Measurements from ENCODE around the gene ASB16. TPM values are rescaled to one million over a fixed set of nuclear protein-coding genes. Genes with fewer than 3 reads are reported as not detected.

Gene ASB16
- total and polyA plus RNA-seq, 2 donors (not counting 3 experiments of a cell fraction or from before 2014, with no cell fraction given): not detected

GRCh38 chr17:44209786-44210341 lies 39.4 kb downstream of the ASB16 start:
- Histone ChIP-seq H3K4me2 (ENCODE audit: insufficient read depth, low read length) (peak overlapping the region; percentile 34), H3K9me3 (replicated peaks; ENCODE audit: control insufficient read depth, insufficient read depth, low read length) (no peaks in the 10 kb centered on the region), H3K79me2 (ENCODE audit: control insufficient read depth, insufficient read depth, low read length) (no peaks in the 10 kb centered on the region), H3K4me3 (replicated peaks in 1 of 3; ENCODE audit: insufficient read depth in 1 of 3, low read depth in 1 of 3, low read length in 3 of 3) (no peak overlapping the region), H3K27ac (ENCODE audit: insufficient read depth, low read depth, low read length) (no peak overlapping the region), H3K36me3 (ENCODE audit: control insufficient read depth in 2 of 2, extremely low read depth in 1 of 2, insufficient read depth in 2 of 2, low read length in 2 of 2) (peaks cover 15 to 43% of the 10 kb centered on the region in 2 experiments), H3K27me3 (ENCODE audit: control insufficient read depth in 2 of 2, insufficient read depth in 2 of 2, low read length in 2 of 2) (no peaks in the 10 kb centered on the region), H2AFZ (ENCODE audit: low read depth, low read length) (no peak overlapping the region), H3K4me1 (ENCODE audit: control insufficient read depth, extremely low read depth, insufficient read depth, low read length) (peaks cover 5% of the 10 kb centered on the region), H4K20me1 (replicated peaks; ENCODE audit: control insufficient read depth, extremely low read depth, insufficient read depth, low read length) (no peaks in the 10 kb centered on the region), H3K9me1 (replicated peaks; ENCODE audit: control insufficient read depth, extremely low read depth, insufficient read depth, low read length) (no peaks in the 10 kb centered on the region), H3K9ac (replicated peaks; ENCODE audit: extremely low read depth, insufficient read depth, low read length) (no peak overlapping the region)
- TSS peak; percentile 2 for BruUV-seq (replicated peaks)
- no peak for DNase-seq (ENCODE audit: low read depth, low spot score)
- POLR2A ChIA-PET: no interaction called here
- CTCF ChIA-PET: interaction anchor here (1.0 to 4.5 kb wide), 23 partner anchors 8 to 314 kb away, joined by 3 to 58 read pairs (median 8); partner anchors contain the start of genes FAM171A2, GRN, RUNDC3A and SLC25A39
- intact Hi-C loops (cut with micrococcal nuclease) (loop anchor here (1.0 kb wide), 7 partner anchors 8 to 313 kb away; partner anchors contain the start of genes GRN and SLC25A39), dilution Hi-C loops (cut with MboI; ENCODE audit: extremely low pct_ligation_motif_present, low sequenced_read_pairs) (no loop called here)
- TF ChIP-seq MAX (IDR thresholded peaks at IDR 0.05; ENCODE audit: insufficient read depth, insufficient read length) (no peak), GATA2 (IDR thresholded peaks at IDR 0.05; ENCODE audit: insufficient read depth, insufficient read length, low read depth, low read length) (no peak), POLR2AphosphoS5 (IDR thresholded peaks at IDR 0.05; ENCODE audit: insufficient read depth, low read depth, low read length) (no peak), JUN (IDR thresholded peaks at IDR 0.05; ENCODE audit: borderline replicate concordance, insufficient read depth, insufficient read length, low read depth) (no peak), FOS (IDR thresholded peaks at IDR 0.05; ENCODE audit: borderline replicate concordance, insufficient read depth, low read length) (no peak)
- no peak for FAIRE-seq

Data from endothelial cell of umbilical vein (primary cell).